SH-SY5Y (cell line): ENCODE results near the gene PRM1.

Experiments used
- GATA2 ChIP-seq: IDR thresholded peaks from 2 replicates; pipeline ENCODE4 v1.6.1; 2011; ENCODE audit warnings: mild to moderate bottlenecking, low read depth, low read length
- GATA3 ChIP-seq: IDR thresholded peaks from 2 replicates; pipeline ENCODE4 v1.6.1; 2011; ENCODE audit warnings: low read depth, mild to moderate bottlenecking, low read length, moderate library complexity

DNA sequence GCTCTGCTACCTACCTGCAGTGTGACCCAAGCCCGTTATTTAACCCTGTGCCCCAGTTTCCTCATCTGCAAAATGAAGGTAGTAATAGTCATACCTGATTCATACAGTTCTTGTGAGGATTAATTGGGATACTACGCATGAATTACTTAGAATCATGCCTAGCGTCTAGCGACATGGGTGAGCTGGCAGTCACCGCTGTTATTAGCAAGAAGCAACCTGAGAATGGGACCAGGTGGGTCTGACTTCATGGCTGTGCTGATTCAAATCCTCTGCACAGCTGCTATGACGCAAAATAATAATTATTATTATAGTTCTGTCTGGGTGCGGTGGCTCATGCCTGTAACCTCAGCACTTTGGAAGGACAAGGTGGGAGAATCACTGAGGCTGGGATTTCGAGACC is 33.0 kb downstream of the PRM1 start:
- no peak for TF ChIP-seq GATA3
- no peak for TF ChIP-seq GATA2
